ENCODE measurements around the gene OR2M5.

Gene OR2M5

GRCh38 chr1:248136811-248137210 is 8.1 kb upstream of the OR2M5 start:
- POLR2A ChIA-PET = no interaction called here
- CTCF ChIA-PET = no interaction called here
- no peak for DNase-seq (ENCODE audit: low read depth, low spot score)
- TF ChIP-seq, protein P1, sequence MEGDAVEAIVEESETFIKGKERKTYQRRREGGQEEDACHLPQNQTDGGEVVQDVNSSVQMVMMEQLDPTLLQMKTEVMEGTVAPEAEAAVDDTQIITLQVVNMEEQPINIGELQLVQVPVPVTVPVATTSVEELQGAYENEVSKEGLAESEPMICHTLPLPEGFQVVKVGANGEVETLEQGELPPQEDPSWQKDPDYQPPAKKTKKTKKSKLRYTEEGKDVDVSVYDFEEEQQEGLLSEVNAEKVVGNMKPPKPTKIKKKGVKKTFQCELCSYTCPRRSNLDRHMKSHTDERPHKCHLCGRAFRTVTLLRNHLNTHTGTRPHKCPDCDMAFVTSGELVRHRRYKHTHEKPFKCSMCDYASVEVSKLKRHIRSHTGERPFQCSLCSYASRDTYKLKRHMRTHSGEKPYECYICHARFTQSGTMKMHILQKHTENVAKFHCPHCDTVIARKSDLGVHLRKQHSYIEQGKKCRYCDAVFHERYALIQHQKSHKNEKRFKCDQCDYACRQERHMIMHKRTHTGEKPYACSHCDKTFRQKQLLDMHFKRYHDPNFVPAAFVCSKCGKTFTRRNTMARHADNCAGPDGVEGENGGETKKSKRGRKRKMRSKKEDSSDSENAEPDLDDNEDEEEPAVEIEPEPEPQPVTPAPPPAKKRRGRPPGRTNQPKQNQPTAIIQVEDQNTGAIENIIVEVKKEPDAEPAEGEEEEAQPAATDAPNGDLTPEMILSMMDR (IDR thresholded peaks at IDR 0.05; ENCODE audit: insufficient read depth, low read length, missing control alignments) = no peak
- no peak overlapping the region for H3K4me3 ChIP-seq (ENCODE audit: low read depth, low read length)

- TF ChIP-seq, protein P1 (IDR thresholded peaks at IDR 0.05; ENCODE audit: insufficient read depth, low read length, missing control alignments) = no peak
- ChIA-PET CTCF (no interaction called here), POLR2A (no interaction called here)
- no peak for DNase-seq (ENCODE audit: low read depth, low spot score)
- H3K4me3 ChIP-seq (ENCODE audit: low read depth, low read length) = no peak overlapping the region
These were observed 4.1 kb upstream of the OR2M5 start for GRCh38 chr1:248140846-248141245.

DNA sequence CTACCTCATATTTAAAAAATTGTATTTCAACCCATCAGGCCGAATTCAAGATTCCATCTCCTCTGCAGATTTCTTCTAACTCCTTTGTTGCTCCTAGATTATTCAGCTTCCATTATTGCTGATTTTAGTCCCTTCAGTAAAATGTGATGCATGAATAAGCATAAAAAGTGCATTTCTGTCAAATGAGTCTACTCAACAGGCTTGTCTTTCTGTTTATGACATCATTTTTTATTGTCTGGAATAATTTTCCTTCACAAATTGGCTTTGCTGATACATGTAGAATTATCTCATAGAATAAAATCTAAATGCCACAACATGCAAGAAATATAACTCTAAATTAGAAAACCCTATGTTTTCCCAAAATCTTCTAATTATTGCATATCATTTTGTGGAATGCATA is 1.6 kb upstream of the OR2M5 start:
- TF ChIP-seq, protein P1 (IDR thresholded peaks at IDR 0.05; ENCODE audit: insufficient read depth, low read length, missing control alignments) = no peak
- no peak overlapping the region for H3K4me3 ChIP-seq (ENCODE audit: low read depth, low read length)
- ChIA-PET POLR2A (no interaction called here), CTCF (no interaction called here)
- no peak for DNase-seq (ENCODE audit: low read depth, low spot score)

DNA sequence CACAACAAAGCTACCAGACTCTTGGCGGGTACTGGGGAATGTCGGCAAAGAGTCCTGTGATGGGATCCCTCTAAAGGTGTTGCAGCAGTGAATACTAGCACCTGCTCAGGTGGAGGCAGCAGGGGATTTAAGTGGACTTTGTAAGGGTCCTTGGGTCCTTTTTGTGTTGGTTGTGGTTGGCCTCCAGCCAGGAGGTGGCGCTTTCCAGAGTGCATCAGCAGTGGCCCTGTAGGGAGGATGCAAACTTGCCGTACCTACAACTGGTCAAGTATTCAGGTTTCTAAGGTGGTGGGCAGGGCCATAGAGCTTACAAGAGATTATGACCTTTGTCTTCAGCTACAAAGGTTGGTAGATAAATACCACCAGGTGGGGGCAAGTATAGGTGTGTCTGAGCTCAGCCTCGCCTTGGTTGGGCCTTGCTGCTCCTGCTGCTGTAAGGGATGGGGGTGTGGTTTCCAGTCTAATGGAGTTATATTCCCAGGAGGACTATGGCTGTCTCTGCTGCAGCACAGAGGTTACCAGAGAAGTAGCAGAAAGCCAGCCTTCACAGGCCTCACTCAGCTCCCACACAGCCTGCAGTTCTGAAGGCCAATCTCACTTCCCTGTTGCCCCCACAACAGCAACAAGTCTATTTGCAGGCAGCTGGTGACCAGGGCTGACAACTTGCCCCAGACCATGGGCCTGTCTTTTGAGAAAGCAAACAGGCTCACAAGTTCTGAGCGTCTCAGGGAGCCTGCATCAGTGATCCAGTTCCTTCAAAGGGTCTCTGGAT is 7.3 kb downstream of the OR2M5 start:
- TF ChIP-seq, protein P1 (IDR thresholded peaks at IDR 0.05; ENCODE audit: insufficient read depth, low read length, missing control alignments) = no peak
- ChIA-PET POLR2A (no interaction called here), CTCF (no interaction called here)
- no peak for DNase-seq (ENCODE audit: low read depth, low spot score)
- H3K4me3 ChIP-seq (ENCODE audit: low read depth, low read length) = no peak overlapping the region

DNA sequence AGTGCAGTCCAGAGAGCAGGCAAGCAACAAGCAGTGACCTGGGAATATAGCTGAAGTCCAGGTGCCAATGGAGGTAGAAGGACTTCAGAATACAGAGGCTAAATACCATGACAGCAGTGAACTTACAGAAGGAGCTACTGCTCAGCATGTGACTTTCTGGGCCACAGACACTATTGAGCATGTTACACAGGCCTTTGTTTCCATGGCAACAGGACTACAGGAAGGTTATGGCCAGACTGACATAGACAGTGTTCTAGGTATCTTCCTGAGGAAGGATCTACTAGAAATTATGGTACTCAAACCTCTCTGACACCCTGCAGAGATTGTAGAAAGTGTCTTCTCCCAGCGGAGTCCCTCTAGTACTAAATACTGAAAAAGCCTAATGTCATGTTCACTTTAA is 11.0 kb downstream of the OR2M5 start:
- TF ChIP-seq, protein P1 (IDR thresholded peaks at IDR 0.05; ENCODE audit: insufficient read depth, low read length, missing control alignments) = no peak
- ChIA-PET CTCF (no interaction called here), POLR2A (no interaction called here)
- no peak overlapping the region for H3K4me3 ChIP-seq (ENCODE audit: low read depth, low read length)
- no peak for DNase-seq (ENCODE audit: low read depth, low spot score)

- ChIA-PET POLR2A (no interaction called here), CTCF (no interaction called here)
- TF ChIP-seq, protein P1 (IDR thresholded peaks at IDR 0.05; ENCODE audit: insufficient read depth, low read length, missing control alignments) = no peak
- no peak overlapping the region for H3K4me3 ChIP-seq (ENCODE audit: low read depth, low read length)
- no peak for DNase-seq (ENCODE audit: low read depth, low spot score)
These were observed 13.8 kb downstream of the OR2M5 start for GRCh38 chr1:248158758-248159157.
